Endometrium (tissue), 2 donors: Measurements from ENCODE around the gene NOTCH3.

ENCODE experiments used
- FAIRE-seq: peaks from 2 replicates; lab custom pipeline; 2012; peaks lifted over from hg19 to GRCh38; lab: Jason Lieb, UNC
- donor health status: control.
- donor health status: control.

The NOTCH3 gene

DNA sequence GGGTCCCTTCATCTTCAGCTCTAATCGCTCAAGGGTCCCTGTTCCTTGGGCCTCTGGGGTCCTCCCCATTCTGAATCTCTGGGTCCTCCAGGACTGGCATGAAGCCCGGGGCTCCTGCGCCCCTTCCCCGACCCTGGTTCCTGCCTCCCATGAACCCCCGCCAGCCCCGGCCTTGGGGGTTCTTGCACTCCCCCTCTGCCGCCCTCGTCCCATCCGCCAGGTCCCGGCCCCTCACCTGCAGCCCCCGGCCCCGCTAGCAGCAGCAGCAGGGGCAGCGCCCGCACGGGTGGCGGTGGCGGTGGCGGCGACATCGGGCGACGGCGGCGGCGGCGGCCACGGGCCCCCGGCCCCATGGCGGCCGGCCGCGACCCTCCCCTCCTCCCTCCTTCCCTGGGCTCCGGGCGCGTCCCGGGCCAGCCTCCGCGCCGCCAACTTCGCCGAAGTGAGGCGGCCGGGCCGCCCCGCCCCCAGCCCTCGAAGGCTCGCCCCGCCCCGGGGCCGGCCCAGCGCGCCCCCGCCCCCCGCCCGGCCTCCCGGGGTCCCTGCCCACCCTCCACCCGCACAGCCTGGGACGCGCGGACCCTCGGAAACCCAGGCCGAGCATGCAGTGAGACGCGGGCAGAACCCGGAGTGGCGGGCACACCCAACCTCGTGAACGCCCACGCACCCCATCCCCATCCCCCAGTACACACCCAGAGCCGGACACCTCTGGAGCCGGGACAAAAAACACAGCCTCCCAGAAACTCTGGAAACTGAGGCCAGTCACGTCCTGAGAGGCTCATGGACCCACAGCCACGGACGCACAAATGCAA, at the start of gene NOTCH3:
Gene NOTCH3, minus strand, starts transcription at position 443 of the 812 bp plus-strand sequence. Its CDS starts 90 bp downstream, at position 353.
- FAIRE-seq = no peak

DNA sequence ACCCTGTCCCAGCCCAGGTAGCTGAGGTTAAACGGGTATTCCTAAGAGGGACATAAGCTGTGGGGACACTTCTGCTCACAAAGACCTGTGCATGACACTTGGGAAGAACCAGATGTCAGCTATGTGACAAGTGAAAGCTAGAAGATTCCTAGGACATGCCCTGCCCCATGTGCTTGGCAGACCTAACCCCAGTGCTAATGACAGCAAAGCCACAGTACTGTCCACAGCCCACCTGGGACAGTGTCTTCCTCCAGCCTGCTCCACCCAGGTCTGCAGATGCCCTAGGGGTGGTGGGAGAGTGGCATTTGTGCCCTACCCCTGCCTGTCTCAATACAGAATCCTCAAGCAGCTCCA, 49.8 kb upstream of the NOTCH3 start:
- FAIRE-seq = no peak

GRCh38 chr19:15249972-15250639, 49.3 kb upstream of the NOTCH3 start:
- no peak for FAIRE-seq

GRCh38 chr19:15249528-15249874, 48.7 kb upstream of the NOTCH3 start:
- FAIRE-seq = no peak

DNA sequence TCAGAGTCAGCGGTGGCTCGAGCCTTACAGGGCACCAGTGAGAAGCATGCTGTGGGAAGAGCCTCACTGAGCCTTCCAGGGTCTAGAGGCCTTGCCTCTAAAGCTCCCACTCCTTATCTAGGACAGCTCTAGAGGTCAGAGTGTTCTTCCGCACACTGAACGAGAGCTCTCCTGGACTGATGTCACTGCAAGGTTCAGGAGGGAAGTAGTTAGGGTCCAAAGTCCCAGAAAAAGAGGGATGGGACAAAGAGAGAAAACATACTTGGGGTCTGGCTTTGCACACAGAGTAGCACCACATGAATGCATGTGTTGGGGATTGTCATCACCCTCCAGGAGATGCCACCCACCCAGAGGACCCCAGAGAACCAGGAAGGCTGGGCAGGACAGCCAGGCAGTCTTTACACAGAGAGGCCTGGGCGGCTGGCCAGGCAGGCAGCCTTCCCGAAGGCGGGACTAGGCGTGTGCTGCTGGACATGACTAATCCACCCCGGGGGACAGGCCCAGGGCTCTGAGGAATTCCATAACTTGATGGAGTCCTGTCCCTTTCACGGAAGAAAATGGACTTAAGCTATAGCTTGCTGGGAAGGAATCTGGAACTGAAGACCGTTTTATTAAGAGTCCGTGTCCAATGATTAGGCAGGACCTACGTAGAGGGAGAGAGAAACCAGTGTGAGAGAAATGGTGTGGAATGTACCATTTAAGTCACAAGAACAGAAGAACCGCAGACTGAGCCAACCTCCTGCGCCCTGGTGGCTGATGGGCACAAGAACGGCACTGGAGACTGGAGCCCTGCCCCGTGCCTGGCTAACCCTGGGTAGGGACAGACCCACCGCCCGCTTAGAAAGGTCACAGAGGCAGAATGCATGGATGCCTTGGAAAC, 48.1 kb upstream of the NOTCH3 start:
- peak; percentile 31 for FAIRE-seq

DNA sequence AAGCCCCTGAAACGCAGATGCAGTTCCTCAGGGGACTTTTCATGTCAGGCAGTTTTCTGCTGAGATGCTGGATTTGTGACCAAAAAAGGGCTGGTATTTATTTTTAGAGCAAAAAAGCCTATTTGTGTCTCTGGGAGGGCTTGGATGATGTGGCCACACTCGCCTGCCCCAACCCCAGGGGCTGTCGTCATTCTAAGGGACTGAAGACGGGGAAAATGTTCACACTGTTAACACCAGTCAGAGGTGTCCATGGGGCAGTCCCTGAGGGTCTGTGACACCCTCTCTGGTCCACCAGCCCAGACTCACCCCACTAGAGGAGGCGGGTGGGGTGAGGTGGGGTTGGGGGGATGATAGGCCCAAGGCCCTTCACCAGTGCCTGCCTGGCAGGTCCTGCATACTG, 47.3 kb upstream of the NOTCH3 start:
- FAIRE-seq = no peak

DNA sequence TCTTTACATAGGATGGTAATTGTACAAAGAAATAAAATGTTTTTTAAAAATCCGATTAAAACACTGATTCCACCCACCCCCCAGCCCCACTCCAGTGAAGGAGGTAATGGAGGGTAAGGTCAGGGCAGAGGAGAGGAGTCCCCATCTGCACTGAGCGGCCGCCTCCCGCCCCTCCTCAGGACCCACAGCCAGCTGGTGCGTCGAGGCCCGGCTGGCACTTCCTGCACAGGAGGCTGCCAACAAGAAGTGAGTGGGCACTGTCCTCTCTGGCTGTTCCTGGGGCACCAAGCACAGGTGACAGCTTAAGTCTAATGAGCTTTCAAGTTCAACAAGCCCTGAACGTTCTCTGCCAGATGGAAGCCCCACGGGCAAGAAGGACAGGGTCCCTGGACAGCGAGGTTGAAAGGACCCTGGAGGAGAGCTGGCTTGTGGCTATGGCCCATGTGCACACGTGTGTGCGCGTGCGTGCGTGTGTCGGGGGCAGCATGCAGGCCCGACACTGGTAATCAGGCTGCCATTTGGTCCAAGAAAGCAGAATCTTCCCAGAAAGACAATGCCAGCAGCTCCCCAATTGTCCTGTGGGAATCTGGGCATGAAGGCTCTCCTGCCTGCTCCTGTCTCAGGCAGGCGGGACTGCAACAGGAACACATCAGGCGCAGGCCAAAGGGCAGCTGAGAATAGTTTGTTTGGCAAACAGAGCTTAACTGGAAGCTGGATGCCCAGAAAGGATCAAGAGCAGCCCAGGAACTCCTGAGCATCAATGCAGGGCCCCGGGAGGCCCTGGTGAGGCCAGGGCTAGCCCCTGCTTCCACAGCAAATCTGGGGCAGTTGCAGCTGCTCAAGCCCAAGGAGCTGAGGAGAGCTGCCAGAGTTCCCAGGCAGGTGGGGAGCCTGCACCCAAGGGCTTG, 46.6 kb upstream of the NOTCH3 start:
- FAIRE-seq = no peak

- FAIRE-seq = no peak
Measured at GRCh38 chr19:15246198-15246481, 45.3 kb upstream of the NOTCH3 start.

DNA sequence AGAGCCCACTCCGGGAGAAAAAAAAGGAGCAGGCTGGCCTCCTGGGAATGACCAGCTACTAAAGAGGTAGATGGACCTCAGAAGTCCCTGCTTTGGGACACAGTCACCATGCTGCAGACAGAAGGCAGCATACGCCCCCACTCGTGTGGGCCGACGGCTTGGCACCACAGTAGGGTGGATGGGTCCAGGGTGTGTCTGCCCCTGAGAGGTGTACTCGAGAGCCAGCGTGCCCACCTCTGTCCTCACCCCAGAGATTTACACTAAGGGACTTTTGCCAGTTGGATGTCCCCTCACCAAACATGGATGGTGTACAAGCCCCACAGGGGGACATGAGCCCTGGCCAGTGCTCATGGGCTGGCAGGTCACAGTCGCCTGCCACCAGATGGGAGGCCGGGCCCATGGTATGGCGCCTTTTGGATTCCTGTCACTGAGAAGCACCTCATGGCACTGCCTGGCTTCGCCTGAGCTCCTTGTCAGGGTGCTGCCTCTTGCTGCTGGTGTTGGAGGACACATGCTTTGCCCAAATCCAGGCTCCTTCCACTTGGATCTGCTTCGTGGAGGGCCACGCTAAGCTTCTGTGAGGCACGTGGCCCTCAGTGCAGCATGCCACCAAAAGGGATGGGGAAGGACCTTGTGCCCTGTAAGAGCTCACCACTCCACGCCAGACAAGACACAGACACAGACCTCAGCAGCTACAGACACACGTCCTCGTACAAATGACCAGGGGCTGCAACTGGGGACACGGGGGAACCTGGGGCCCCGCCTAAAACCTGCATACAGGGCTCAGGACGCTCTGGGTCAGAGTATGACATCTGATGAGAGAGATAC, 44.8 kb upstream of the NOTCH3 start:
- no peak for FAIRE-seq

DNA sequence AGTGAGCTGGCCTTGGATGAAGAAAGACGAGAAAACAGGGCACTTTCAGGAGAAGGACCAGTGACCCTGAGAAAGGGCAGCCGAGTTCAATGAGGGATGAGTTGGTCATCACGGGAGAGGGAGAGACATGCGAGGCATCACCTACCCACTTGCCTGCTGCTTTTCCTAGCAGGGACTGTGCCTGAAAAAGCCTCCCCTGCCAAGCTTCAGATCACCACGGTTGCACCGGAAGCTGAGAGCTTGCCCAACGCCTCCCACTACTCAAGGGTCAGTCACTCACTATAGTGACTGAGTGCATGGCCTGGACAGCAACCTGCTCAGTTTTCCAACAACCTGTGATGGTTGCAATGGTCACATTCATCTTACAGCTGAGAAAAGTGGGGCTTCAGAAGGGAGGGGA, 44.0 kb upstream of the NOTCH3 start:
- FAIRE-seq = no peak

DNA sequence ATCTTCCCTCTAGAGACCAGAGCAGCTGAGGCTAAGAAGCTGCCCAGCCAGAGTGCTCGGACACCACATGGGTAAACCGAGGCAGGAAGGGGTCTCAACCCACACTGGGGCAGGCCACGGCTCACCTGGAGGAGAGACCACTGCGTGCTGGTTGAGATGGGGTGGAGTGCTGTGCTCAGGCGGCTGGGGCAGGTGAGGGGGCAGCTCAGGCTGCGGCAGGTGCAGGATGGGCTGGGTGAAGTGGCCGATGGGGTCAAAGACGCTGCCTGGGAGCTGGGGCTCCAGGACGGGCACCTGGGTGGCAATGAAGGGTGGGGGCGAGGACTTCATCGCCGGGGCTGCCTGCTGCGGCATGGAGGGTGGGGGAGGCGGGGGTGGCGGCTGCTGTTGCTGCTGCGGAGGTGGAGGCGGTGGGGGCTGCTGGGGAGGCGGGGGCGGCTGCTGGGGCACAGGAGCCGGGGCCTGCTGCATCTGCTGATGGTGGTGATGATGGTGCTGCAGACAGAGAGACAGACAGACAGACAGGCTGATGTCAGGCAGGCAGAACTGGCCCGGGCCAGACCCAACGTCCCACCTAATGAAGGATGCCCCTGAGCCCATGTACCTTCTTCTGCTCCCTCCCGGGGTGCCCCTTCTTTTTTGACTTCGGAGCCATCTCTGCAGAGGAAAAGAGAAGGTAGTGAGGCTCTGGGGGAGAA, 43.5 kb upstream of the NOTCH3 start:
- no peak for FAIRE-seq

GRCh38 chr19:15243236-15243957, 42.6 kb upstream of the NOTCH3 start:
- FAIRE-seq = no peak

DNA sequence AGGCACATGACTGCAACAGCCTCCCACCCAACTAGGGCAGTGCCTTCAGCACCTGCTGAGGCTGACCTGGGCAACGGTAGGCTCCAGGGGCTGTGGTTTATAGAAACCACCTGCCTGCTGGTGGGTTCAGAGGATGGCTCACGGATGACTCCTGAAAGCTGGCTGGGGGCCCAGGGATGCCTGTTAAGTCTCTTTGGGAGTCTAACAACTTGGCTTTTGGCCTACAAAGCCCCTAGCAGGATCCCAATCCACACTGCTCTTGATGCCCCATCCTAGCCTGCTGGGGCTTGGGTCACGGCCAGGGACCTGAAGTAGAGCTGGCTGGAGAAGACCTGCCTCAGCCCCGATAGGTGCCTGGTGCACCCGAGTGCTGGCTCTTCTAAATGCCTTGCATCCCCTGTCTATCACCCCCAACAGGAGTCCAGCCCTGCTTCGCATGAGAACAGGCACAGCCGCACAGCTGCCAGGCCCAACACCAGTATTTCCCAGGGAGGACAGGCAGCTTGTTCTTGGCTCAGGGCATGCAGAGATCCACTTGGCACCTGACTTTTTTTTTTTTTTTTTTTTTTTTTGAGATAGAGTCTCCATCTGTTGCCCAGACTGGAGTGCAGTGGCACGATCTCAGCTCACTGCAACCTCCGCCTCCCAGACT, 40.6 kb upstream of the NOTCH3 start:
- no peak for FAIRE-seq

DNA sequence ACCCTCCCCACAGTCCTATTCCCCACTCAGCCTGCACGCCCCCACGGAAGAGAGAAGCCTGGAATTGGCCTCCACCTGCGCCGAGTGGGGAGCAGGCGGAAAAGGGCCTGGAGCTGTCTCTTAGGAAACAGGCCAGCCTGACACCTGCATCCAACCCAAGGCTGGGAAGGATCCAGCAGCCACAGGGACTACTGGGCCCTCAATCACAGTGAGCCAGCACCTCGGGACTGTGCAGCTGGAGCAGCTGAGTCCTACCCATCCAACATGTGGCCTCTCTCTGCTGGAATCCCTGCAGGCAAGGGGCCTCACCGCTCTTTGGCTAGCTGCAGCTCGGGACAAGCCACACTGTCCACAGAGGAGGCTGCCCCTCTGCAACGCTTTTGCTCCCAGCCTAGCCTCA, 39.7 kb upstream of the NOTCH3 start:
- FAIRE-seq = no peak

DNA sequence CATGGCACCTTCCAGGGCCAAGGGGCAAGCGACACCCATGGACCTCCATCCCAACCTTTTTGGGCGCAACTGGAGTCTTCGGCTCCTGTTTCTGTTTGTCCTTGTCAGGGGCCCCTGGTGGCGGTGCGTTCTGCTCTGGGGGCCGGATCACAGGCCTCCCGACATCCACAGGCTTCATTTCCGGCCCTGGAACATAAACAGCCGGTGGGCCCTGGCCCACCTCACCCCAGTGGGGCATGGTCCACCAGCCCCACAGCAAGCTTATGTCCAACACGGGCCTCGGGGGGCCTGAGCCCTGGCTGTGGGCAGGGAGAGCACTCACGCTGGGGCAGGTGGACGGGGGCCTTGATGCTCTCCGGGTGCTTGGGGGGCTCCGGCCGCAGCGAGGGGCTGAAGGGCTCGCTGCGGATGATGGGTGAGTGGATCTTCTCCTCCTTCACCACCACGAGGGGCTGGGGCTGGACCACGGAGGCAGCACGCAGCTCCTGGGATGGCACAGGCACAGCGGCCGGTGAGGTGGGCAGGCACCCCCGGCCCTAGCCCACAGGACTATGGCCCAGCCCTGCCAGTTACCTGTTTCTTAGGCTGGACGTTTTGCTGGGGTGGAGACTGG, 38.6 kb upstream of the NOTCH3 start:
- FAIRE-seq = no peak

- FAIRE-seq = no peak
Measured at GRCh38 chr19:15238639-15239155, 37.9 kb upstream of the NOTCH3 start.

GRCh38 chr19:15237759-15238638, 37.2 kb upstream of the NOTCH3 start:
- no peak for FAIRE-seq

DNA sequence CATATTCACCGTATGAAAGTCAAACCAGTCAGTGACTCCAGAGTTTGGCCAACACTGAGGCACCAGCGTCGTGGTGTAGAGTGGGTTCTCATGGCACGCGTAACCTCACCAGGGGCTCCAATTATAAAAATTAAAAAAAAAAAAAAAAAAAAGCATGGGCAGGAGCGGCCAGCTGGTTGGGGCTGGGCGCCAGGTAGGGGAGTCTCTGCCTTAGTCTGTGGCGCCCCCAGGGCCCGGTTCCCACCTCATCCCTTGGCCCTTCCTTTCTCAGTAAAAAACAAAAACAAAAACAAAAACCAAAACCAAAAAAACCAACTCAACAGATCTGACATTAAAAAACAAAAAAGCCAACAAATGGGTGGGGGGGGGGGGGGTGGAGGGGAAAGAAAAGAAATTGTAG, 36.1 kb upstream of the NOTCH3 start:
- FAIRE-seq = no peak
